PC-9 (cell line): ENCODE data around the gene TSR3. TPM values are rescaled to one million over a fixed set of nuclear protein-coding genes. Genes with fewer than 3 reads are reported as not detected.
A peak's percentile ranks its signal among the peaks of the same experiment; 100 is the strongest.

Source experiments
- BruUV-seq: library from RNA; stranded (reverse); fragments of 400-500 nt; replicated peaks from 2 replicates; lab custom pipeline; 2021; lab: Mats Ljungman, UMichigan
- CTCF ChIA-PET: fragments of 300-600 bp; sonication (Branson Sonifier 250); formaldehyde crosslinking; loops from one replicate; lab custom pipeline; 2022; ENCODE audit warnings: antibody characterized with exemption; lab: Charles Lee
- POLR2A ChIA-PET: fragments of 300-600 bp; sonication (Branson Sonifier 250); formaldehyde crosslinking; loops from one replicate; lab custom pipeline; 2022; ENCODE audit warnings: antibody characterized with exemption; ENCODE audit not compliant: unreplicated experiment; lab: Charles Lee
- DNase-seq, 2 experiments: peaks; one replicate each; pipeline versions ENCODE4 v3.0.0 to v3.0.0-alpha.2; 2015 to 2022; ENCODE audit warnings: mixed read lengths in 1 of 2
- H2AFZ ChIP-seq: fragments of 200-600 bp; sonication (generic); 2 replicates; pipeline ENCODE4 v1.8.1; 2017; ENCODE audit warnings: antibody characterized with exemption
- H3F3A ChIP-seq: fragments of 200-600 bp; sonication (generic); 2 replicates; pipeline ENCODE4 v1.8.1; 2017; ENCODE audit warnings: antibody characterized with exemption, mild to moderate bottlenecking, low read depth; ENCODE audit not compliant: insufficient read depth
- H3K27ac ChIP-seq: fragments of 200-600 bp; sonication (generic); 2 replicates; pipeline ENCODE4 v1.6.1; 2016; ENCODE audit warnings: mixed run types
- H3K27me3 ChIP-seq: fragments of 200-600 bp; sonication (generic); 2 replicates; pipeline ENCODE4 v1.6.1; 2016; ENCODE audit warnings: low read depth, mixed run types; ENCODE audit not compliant: insufficient read depth
- H3K36me3 ChIP-seq: fragments of 200-600 bp; sonication (generic); 2 replicates; pipeline ENCODE4 v1.6.1; 2016; ENCODE audit warnings: low read depth, mixed run types
- H3K4me1 ChIP-seq: fragments of 200-600 bp; sonication (generic); replicated peaks from 2 replicates; pipeline ENCODE4 v1.6.1; 2016; ENCODE audit warnings: mixed run types; ENCODE audit not compliant: insufficient read depth
- H3K4me2 ChIP-seq: fragments of 200-600 bp; sonication (generic); 2 replicates; pipeline ENCODE4 v1.6.1; 2017; ENCODE audit warnings: mixed run types
- H3K4me3 ChIP-seq: fragments of 200-600 bp; sonication (generic); 2 replicates; pipeline ENCODE4 v1.6.1; 2016; ENCODE audit warnings: mixed run types
- H3K79me2 ChIP-seq: fragments of 200-600 bp; sonication (generic); 2 replicates; pipeline ENCODE4 v1.6.1; 2017; ENCODE audit warnings: low read depth, mixed run types
- H3K9me2 ChIP-seq: fragments of 200-600 bp; sonication (generic); 2 replicates; pipeline ENCODE4 v1.8.1; 2017; ENCODE audit warnings: mild to moderate bottlenecking; ENCODE audit not compliant: insufficient read depth
- H3K9me3 ChIP-seq: fragments of 200-600 bp; sonication (generic); 2 replicates; pipeline ENCODE4 v1.8.1; 2016; ENCODE audit warnings: low read depth; ENCODE audit not compliant: insufficient read depth
- H4K20me1 ChIP-seq: fragments of 200-600 bp; sonication (generic); 2 replicates; pipeline ENCODE4 v1.8.1; 2017; ENCODE audit not compliant: insufficient read depth
- CTCF ChIP-seq: fragments of 200-600 bp; sonication (generic); conservative IDR thresholded peaks from 2 replicates; pipeline ENCODE4 v1.6.1; 2017; ENCODE audit warnings: mixed run types, antibody characterized with exemption, mild to moderate bottlenecking, moderate library complexity
- EZH2 ChIP-seq: fragments of 200-600 bp; sonication (generic); IDR thresholded peaks from 2 replicates; pipeline ENCODE4 v1.8.0; 2017; ENCODE audit warnings: antibody characterized with exemption, low read depth
- intact Hi-C: fragments of 100-400 bp; cut with micrococcal nuclease; formaldehyde crosslinking; loops from one replicate; pipeline ENCODE4 v1.10.0; 2022; ENCODE audit not compliant: unreplicated experiment
- total RNA-seq: library from RNA; stranded (reverse); gene quantifications from 2 replicates; pipeline ENCODE4 v1.2.3, GENCODE V29; 2021

The TSR3 gene
- total RNA-seq, 1 experiment from 2014 or later = 69.5 TPM

DNA sequence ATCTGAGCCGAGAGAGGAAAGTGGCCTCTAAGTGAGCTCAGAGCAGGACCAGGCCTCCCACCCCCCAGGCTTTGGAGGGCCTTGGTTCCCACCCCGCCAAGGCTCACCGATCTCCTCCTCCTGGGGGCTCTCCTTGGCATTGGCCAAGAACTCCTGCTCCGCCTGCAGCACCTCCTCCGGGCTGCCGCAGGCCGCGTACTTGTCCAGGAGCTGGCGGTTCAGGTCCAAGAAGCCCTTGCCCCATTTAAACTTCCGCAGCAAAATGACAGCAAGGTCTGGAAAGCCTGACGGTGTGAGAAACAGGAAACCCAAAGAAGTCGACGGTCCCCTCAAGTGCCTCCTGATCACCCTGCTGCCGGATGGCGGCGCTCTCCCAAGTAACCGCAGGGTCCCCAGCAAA lies 1.7 kb downstream of the TSR3 start:
- Histone ChIP-seq H3K9me3 (no peaks in the 10 kb centered on the region), H3K27me3 (no peaks in the 10 kb centered on the region), H3K79me2 (peaks cover 44% of the 10 kb centered on the region), H3K27ac (no peak overlapping the region), H2AFZ (no peak overlapping the region), H3K36me3 (no peaks in the 10 kb centered on the region), H4K20me1 (0 out of 2 replicates have a peak, but pooled peaks cover 6% of the 10 kb centered on the region), H3K4me3 (no peak overlapping the region), H3K4me1 (peaks cover 17% of the 10 kb centered on the region), H3K4me2 (peak overlapping the region; percentile 95; the same call in 1 of the 2 replicates), H3K9me2 (no peaks in the 10 kb centered on the region), H3F3A (peaks cover 8% of the 10 kb centered on the region; the same call in 1 of the 2 replicates)
- CTCF ChIA-PET = no interaction called here
- POLR2A ChIA-PET = no interaction called here
- intact Hi-C loops = no loop called here
- TF ChIP-seq CTCF (no peak), EZH2 (no peak)
- TSS peak; percentile 43 for BruUV-seq
- no peak for DNase-seq

GRCh38 chr16:1349351-1349750 lies 2.3 kb downstream of the TSR3 start:
- Histone ChIP-seq H3K4me1 (peaks cover 17% of the 10 kb centered on the region), H3F3A (peaks cover 8% of the 10 kb centered on the region; the same call in 1 of the 2 replicates), H3K4me3 (no peak overlapping the region), H3K27me3 (no peaks in the 10 kb centered on the region), H3K36me3 (no peaks in the 10 kb centered on the region), H3K27ac (no peak overlapping the region), H3K9me3 (no peaks in the 10 kb centered on the region), H3K79me2 (peaks cover 39% of the 10 kb centered on the region), H3K4me2 (no peak overlapping the region), H4K20me1 (0 out of 2 replicates have a peak, but pooled peaks cover 3% of the 10 kb centered on the region), H2AFZ (no peak overlapping the region), H3K9me2 (no peaks in the 10 kb centered on the region)
- ChIA-PET CTCF (no interaction called here), POLR2A (no interaction called here)
- DNase-seq = no peak
- TF ChIP-seq CTCF (no peak), EZH2 (no peak)
- intact Hi-C loops = no loop called here
- BruUV-seq = no TSS peak

DNA sequence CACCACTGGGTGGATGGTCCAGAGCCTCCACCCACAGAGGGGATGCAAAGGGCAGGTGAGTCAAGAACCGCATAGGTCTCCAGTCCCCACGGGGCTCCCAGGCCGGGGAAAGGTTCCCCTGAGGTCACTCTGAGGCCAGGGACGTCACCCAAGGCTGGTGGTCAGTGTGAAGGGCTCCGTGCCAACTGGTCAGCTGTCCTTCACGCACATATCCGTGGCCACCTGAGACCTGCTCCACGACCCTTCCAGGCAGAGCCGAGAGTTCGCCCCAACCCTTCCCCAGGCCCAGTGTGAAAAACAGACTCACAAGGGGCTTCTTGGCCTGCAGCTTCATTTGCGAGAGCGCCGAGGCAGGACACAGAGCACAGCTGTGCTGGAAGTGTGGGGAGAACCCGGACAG lies 2.8 kb downstream of the TSR3 start:
- Histone ChIP-seq H3K36me3 (no peaks in the 10 kb centered on the region), H3K27me3 (no peaks in the 10 kb centered on the region), H3K79me2 (peaks cover 35% of the 10 kb centered on the region), H3K4me2 (no peak overlapping the region), H3K4me3 (no peak overlapping the region), H3F3A (peaks cover 11% of the 10 kb centered on the region; the same call in 1 of the 2 replicates), H4K20me1 (0 out of 2 replicates have a peak, but pooled peaks cover 3% of the 10 kb centered on the region), H3K27ac (no peak overlapping the region), H3K4me1 (peaks cover 17% of the 10 kb centered on the region), H3K9me2 (no peaks in the 10 kb centered on the region), H2AFZ (no peak overlapping the region), H3K9me3 (no peaks in the 10 kb centered on the region)
- intact Hi-C loops = no loop called here
- BruUV-seq = no TSS peak
- DNase-seq = no peak
- ChIA-PET POLR2A (no interaction called here), CTCF (no interaction called here)
- TF ChIP-seq CTCF (no peak), EZH2 (no peak)
